Naive thymus-derived CD4-positive, alpha-beta T cell (primary cell): ENCODE results near the gene GREM1. TPM values are rescaled to one million over a fixed set of nuclear protein-coding genes. Genes with fewer than 3 reads are reported as not detected.

Experiments
- ATAC-seq: fragments of 150-1000 bp; cut with Tn5 transposase; 2 replicates; pipeline ENCODE4 v1.10.0; 2021; ENCODE audit warnings: mild to moderate bottlenecking, moderate library complexity
- CTCF ChIA-PET: fragments of 350-600 bp; sonication (Branson Sonifier 250); formaldehyde crosslinking; loops from one replicate; lab custom pipeline; 2021; ENCODE audit warnings: antibody characterized with exemption; lab: Charles Lee
- POLR2A ChIA-PET: fragments of 350-600 bp; sonication (Branson Sonifier 250); formaldehyde crosslinking; loops from one replicate; lab custom pipeline; 2021; ENCODE audit warnings: antibody characterized with exemption, inconsistent platforms; lab: Charles Lee
- DNase-seq, 9 donors: peaks; one replicate each; pipeline versions ENCODE4 v3.0.0 to v3.0.0-alpha.2; 2020 to 2022; ENCODE audit warnings: mixed read lengths in 1 of 9
- H3K27ac ChIP-seq: one replicate; pipeline ENCODE4 v1.7.0; 2013; ENCODE audit warnings: mild to moderate bottlenecking, low read depth, low read length, moderate library complexity
- H3K27me3 ChIP-seq, 2 donors: one replicate each; pipeline ENCODE4 v1.7.0; 2013; ENCODE audit warnings: low read length in 2 of 2, mild to moderate bottlenecking in 2 of 2, moderate library complexity in 2 of 2; ENCODE audit not compliant: control insufficient read depth in 2 of 2, insufficient read depth in 2 of 2
- H3K36me3 ChIP-seq, 3 experiments: 1 replicate in 2 of 3; 2 replicates in 1 of 3; pipeline ENCODE4 v1.7.0; 2013; ENCODE audit warnings: low read length in 3 of 3, mild to moderate bottlenecking in 3 of 3, moderate library complexity in 1 of 3; ENCODE audit not compliant: insufficient read depth in 3 of 3, control insufficient read depth in 2 of 3
- H3K4me1 ChIP-seq, 2 donors: one replicate each; pipeline ENCODE4 v1.7.0; 2013; ENCODE audit warnings: low read length in 2 of 2, mild to moderate bottlenecking in 2 of 2, moderate library complexity in 1 of 2; ENCODE audit not compliant: control insufficient read depth in 2 of 2, insufficient read depth in 2 of 2
- H3K4me3 ChIP-seq: 2 replicates; pipeline ENCODE4 v1.7.0; 2013; ENCODE audit warnings: mild to moderate bottlenecking, low read length
- H3K9me3 ChIP-seq, 3 experiments: 1 replicate in 2 of 3; 2 replicates in 1 of 3; pipeline ENCODE4 v1.7.0; 2013; ENCODE audit warnings: low read length in 3 of 3; ENCODE audit not compliant: control insufficient read depth in 2 of 3
- H3K27ac Mint-ChIP-seq, 9 donors: one replicate each; pipeline ENCODE4 v1.8.0; 2020 to 2022; ENCODE audit warnings: mixed read lengths in 9 of 9, mild to moderate bottlenecking in 8 of 9, moderate library complexity in 5 of 9, inconsistent platforms in 2 of 9
- H3K27me3 Mint-ChIP-seq, 5 donors: one replicate each; pipeline ENCODE4 v1.8.0; 2021 to 2022; ENCODE audit warnings: mixed read lengths in 5 of 5, mild to moderate bottlenecking in 1 of 5
- H3K36me3 Mint-ChIP-seq, 5 donors: one replicate each; pipeline ENCODE4 v1.8.0; 2020 to 2022; ENCODE audit warnings: mixed read lengths in 5 of 5, mild to moderate bottlenecking in 3 of 5, inconsistent platforms in 1 of 5
- H3K4me1 Mint-ChIP-seq, 7 donors: one replicate each; pipeline ENCODE4 v1.8.0; 2020 to 2022; ENCODE audit warnings: mixed read lengths in 7 of 7, mild to moderate bottlenecking in 3 of 7, inconsistent platforms in 1 of 7
- H3K4me3 Mint-ChIP-seq, 10 donors: one replicate each; pipeline ENCODE4 v1.8.0; 2020 to 2022; ENCODE audit warnings: mild to moderate bottlenecking in 10 of 10, mixed read lengths in 10 of 10, moderate library complexity in 6 of 10, inconsistent platforms in 2 of 10
- H3K9me3 Mint-ChIP-seq, 11 donors: one replicate each; pipeline ENCODE4 v1.8.0; 2020 to 2022; ENCODE audit warnings: mixed read lengths in 11 of 11, mild to moderate bottlenecking in 4 of 11, inconsistent platforms in 1 of 11, moderate library complexity in 1 of 11
- intact Hi-C, 2 donors: fragments of 100-400 bp; cut with micrococcal nuclease; formaldehyde crosslinking; loops; one replicate each; pipeline ENCODE4 v1.15.1; 2023
- polyA plus RNA-seq, 2 donors: library from polyadenylated mRNA; unstranded; fragments of 300-500 nt; fragmentation: Illumina TruSeq; gene quantifications; one replicate each; pipeline ENCODE4 v1.2.3, GENCODE V29; 2021
- total RNA-seq, 6 experiments: library from RNA in 5 of 6; stranded (reverse) in 5 of 6; gene quantifications; 1 replicate in 5 of 6; 2 replicates in 1 of 6; pipeline ENCODE4 v1.2.3 and lab custom pipeline; 2021 to 2026

Gene GREM1
- total and polyA plus RNA-seq, 7 experiments from 2014 or later: not detected

GRCh38 chr15:32775103-32775502 is 57.3 kb downstream of the GREM1 start:
- ChIA-PET CTCF (no interaction called here), POLR2A (no interaction called here)
- Histone ChIP-seq H3K9me3 (peaks cover 0 to 4% (median 0%) of the 10 kb centered on the region in 3 experiments), H3K4me3 (no peak overlapping the region), H3K4me1 (no peaks in the 10 kb centered on the region), H3K27me3 (no peaks in the 10 kb centered on the region), H3K36me3 (peaks cover 0 to 19% (median 0%) of the 10 kb centered on the region in 3 experiments), H3K27ac (no peak overlapping the region)
- intact Hi-C loops: no loop called here
- ATAC-seq: no peak
- peaks cover 0 to 48% (median 26%) of the 10 kb centered on the region in 5 donors for H3K36me3 Mint-ChIP-seq
- DNase-seq: no peak
- peaks cover 0 to 16% (median 2%) of the 10 kb centered on the region in 11 donors for H3K9me3 Mint-ChIP-seq
- no peak overlapping the region for H3K4me3 Mint-ChIP-seq
- H3K27me3 Mint-ChIP-seq: peaks cover 0 to 35% (median 0%) of the 10 kb centered on the region in 5 donors
- H3K4me1 Mint-ChIP-seq: no peaks in the 10 kb centered on the region
- no peak overlapping the region for H3K27ac Mint-ChIP-seq

GRCh38 chr15:32778391-32779176 is 60.8 kb downstream of the GREM1 start:
- no peak for DNase-seq
- no peaks in the 10 kb centered on the region for H3K4me1 Mint-ChIP-seq
- Histone ChIP-seq H3K4me3 (no peak overlapping the region), H3K36me3 (peaks cover 0 to 15% (median 0%) of the 10 kb centered on the region in 3 experiments), H3K9me3 (peaks cover 0 to 4% (median 0%) of the 10 kb centered on the region in 3 experiments), H3K27me3 (no peaks in the 10 kb centered on the region), H3K4me1 (no peaks in the 10 kb centered on the region), H3K27ac (no peak overlapping the region)
- ChIA-PET CTCF (no interaction called here), POLR2A (no interaction called here)
- H3K4me3 Mint-ChIP-seq: no peak overlapping the region
- H3K27me3 Mint-ChIP-seq: peaks cover 0 to 48% (median 4%) of the 10 kb centered on the region in 5 donors
- intact Hi-C loops: no loop called here
- peaks cover 0 to 25% (median 2%) of the 10 kb centered on the region in 11 donors for H3K9me3 Mint-ChIP-seq
- H3K27ac Mint-ChIP-seq: no peak overlapping the region
- H3K36me3 Mint-ChIP-seq: peaks cover 0 to 51% (median 22%) of the 10 kb centered on the region in 5 donors
- no peak for ATAC-seq

- peaks cover 0 to 29% (median 3%) of the 10 kb centered on the region in 5 donors for H3K36me3 Mint-ChIP-seq
- intact Hi-C loops: no loop called here
- no peak overlapping the region for H3K27ac ChIP-seq
- H3K9me3 ChIP-seq: peaks cover 0 to 4% (median 0%) of the 10 kb centered on the region in 3 experiments
- peaks cover 0 to 25% (median under 1%) of the 10 kb centered on the region in 11 donors for H3K9me3 Mint-ChIP-seq
- no peaks in the 10 kb centered on the region for H3K27me3 ChIP-seq
- H3K4me3 ChIP-seq: no peak overlapping the region
- no peaks in the 10 kb centered on the region for H3K36me3 ChIP-seq
- DNase-seq: no peak
- H3K4me3 Mint-ChIP-seq: no peak overlapping the region
- ATAC-seq: no peak
- no peaks in the 10 kb centered on the region for H3K4me1 Mint-ChIP-seq
- H3K4me1 ChIP-seq: no peaks in the 10 kb centered on the region
- ChIA-PET CTCF (no interaction called here), POLR2A (no interaction called here)
- H3K27ac Mint-ChIP-seq: no peak overlapping the region
- H3K27me3 Mint-ChIP-seq: peaks cover 0 to 36% (median 6%) of the 10 kb centered on the region in 5 donors
Measured at GRCh38 chr15:32781781-32782180, 64.0 kb downstream of the GREM1 start.

- Histone ChIP-seq H3K4me3 (no peak overlapping the region), H3K27me3 (no peaks in the 10 kb centered on the region), H3K27ac (no peak overlapping the region), H3K9me3 (no peaks in the 10 kb centered on the region), H3K4me1 (no peaks in the 10 kb centered on the region), H3K36me3 (no peaks in the 10 kb centered on the region)
- no peak for ATAC-seq
- intact Hi-C loops: no loop called here
- Mint-ChIP-seq H3K36me3 (peaks cover 0 to 36% (median 0%) of the 10 kb centered on the region in 5 donors), H3K4me1 (no peaks in the 10 kb centered on the region), H3K27me3 (peaks cover 0 to 32% (median 16%) of the 10 kb centered on the region in 5 donors), H3K4me3 (no peak overlapping the region), H3K27ac (no peak overlapping the region), H3K9me3 (peaks cover 0 to 11% (median 0%) of the 10 kb centered on the region in 11 donors)
- POLR2A ChIA-PET: no interaction called here
- DNase-seq: no peak
- CTCF ChIA-PET: no interaction called here
Measured at GRCh38 chr15:32784581-32784980, 66.8 kb downstream of the GREM1 start.

- H3K27ac ChIP-seq: no peak overlapping the region
- CTCF ChIA-PET: no interaction called here
- POLR2A ChIA-PET: no interaction called here
- Mint-ChIP-seq H3K36me3 (peaks cover 0 to 40% (median 3%) of the 10 kb centered on the region in 5 donors), H3K9me3 (peaks cover 0 to 4% (median 0%) of the 10 kb centered on the region in 11 donors), H3K27me3 (peaks cover 4 to 32% (median 18%) of the 10 kb centered on the region in 5 donors), H3K27ac (no peak overlapping the region), H3K4me1 (no peaks in the 10 kb centered on the region), H3K4me3 (no peak overlapping the region)
- intact Hi-C loops: no loop called here
- no peak overlapping the region for H3K4me3 ChIP-seq
- DNase-seq: no peak
- H3K36me3 ChIP-seq: no peaks in the 10 kb centered on the region
- no peaks in the 10 kb centered on the region for H3K9me3 ChIP-seq
- no peak for ATAC-seq
- H3K27me3 ChIP-seq: no peaks in the 10 kb centered on the region
- H3K4me1 ChIP-seq: no peaks in the 10 kb centered on the region
Measured at GRCh38 chr15:32786906-32787305, 69.1 kb downstream of the GREM1 start.

GRCh38 chr15:32787949-32788348 is 70.1 kb downstream of the GREM1 start:
- H3K27me3 ChIP-seq: no peaks in the 10 kb centered on the region
- peaks cover 0 to 37% (median 4%) of the 10 kb centered on the region in 5 donors for H3K36me3 Mint-ChIP-seq
- no peak overlapping the region for H3K27ac Mint-ChIP-seq
- peaks cover 0 to 5% (median 0%) of the 10 kb centered on the region in 11 donors for H3K9me3 Mint-ChIP-seq
- H3K27ac ChIP-seq: no peak overlapping the region
- ATAC-seq (no peak), DNase-seq (no peak)
- peaks cover 0 to 30% (median 20%) of the 10 kb centered on the region in 5 donors for H3K27me3 Mint-ChIP-seq
- no peaks in the 10 kb centered on the region for H3K4me1 ChIP-seq
- no peaks in the 10 kb centered on the region for H3K4me1 Mint-ChIP-seq
- H3K36me3 ChIP-seq: no peaks in the 10 kb centered on the region
- ChIA-PET CTCF (interaction anchor here (0.7 kb wide), 1 partner anchor 126 kb away, joined by 6 read pairs; no protein-coding TSS in a partner anchor), POLR2A (no interaction called here)
- intact Hi-C loops: no loop called here
- H3K9me3 ChIP-seq: no peaks in the 10 kb centered on the region
- no peak overlapping the region for H3K4me3 Mint-ChIP-seq
- H3K4me3 ChIP-seq: no peak overlapping the region
